ENCODE data around the gene NABP1. TPM values are rescaled to one million over a fixed set of nuclear protein-coding genes. Genes with fewer than 3 reads are reported as not detected.

Gene NABP1
- total RNA-seq, 1 donor from 2014 or later, result 20.5 TPM

DNA sequence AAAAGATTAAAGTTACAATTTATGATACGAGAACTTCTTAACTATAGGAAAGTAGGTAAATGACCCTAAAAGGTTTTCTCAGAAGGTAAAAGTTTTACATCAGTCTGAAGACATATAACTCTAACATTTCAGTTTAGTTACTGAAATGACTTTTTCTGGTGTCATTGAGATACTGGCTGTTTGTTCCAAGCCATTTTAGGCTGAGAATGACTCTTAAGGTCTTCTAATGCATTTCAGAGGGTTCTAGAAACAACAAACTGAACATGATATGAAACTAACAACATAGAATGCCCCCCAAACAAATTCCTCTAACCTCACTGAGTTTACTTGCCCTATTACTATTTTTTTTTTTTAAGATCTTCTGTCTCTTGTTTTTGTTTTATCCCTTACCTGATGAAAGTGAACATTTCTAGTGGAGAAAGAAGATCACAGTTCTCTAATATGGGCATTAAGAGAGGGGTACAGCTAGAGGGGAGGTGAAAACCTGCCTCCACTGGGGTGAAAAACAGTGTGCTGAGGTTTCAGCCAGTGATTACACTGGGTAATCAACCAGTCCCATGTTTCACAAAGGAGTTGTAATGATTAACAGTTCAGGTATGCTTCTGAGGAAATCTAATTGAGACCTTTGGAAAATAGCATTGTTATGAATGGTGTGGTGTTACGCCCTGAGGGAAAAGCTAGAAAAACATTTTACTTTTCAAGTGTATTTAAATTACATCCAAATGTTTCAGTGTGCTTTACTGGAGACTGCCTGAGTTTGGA lies 11.2 kb downstream of the NABP1 start:
- no peaks in the 10 kb centered on the region for H3K27me3 Mint-ChIP-seq (ENCODE audit: unreplicated experiment)
- peaks cover 5% of the 10 kb centered on the region for H3K36me3 Mint-ChIP-seq (ENCODE audit: low read depth, unreplicated experiment)
- H3K4me1 Mint-ChIP-seq (ENCODE audit: unreplicated experiment), result no peaks in the 10 kb centered on the region
- no peak for DNase-seq (ENCODE audit: low spot score)
- no peak overlapping the region for H3K4me3 Mint-ChIP-seq (ENCODE audit: unreplicated experiment)
- H3K9me3 Mint-ChIP-seq (ENCODE audit: unreplicated experiment), result no peaks in the 10 kb centered on the region
- TF ChIP-seq, protein P1, sequence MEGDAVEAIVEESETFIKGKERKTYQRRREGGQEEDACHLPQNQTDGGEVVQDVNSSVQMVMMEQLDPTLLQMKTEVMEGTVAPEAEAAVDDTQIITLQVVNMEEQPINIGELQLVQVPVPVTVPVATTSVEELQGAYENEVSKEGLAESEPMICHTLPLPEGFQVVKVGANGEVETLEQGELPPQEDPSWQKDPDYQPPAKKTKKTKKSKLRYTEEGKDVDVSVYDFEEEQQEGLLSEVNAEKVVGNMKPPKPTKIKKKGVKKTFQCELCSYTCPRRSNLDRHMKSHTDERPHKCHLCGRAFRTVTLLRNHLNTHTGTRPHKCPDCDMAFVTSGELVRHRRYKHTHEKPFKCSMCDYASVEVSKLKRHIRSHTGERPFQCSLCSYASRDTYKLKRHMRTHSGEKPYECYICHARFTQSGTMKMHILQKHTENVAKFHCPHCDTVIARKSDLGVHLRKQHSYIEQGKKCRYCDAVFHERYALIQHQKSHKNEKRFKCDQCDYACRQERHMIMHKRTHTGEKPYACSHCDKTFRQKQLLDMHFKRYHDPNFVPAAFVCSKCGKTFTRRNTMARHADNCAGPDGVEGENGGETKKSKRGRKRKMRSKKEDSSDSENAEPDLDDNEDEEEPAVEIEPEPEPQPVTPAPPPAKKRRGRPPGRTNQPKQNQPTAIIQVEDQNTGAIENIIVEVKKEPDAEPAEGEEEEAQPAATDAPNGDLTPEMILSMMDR (IDR thresholded peaks at IDR 0.05; ENCODE audit: unreplicated experiment), result no peak
- H3K27ac Mint-ChIP-seq (ENCODE audit: unreplicated experiment), result no peak overlapping the region

DNA sequence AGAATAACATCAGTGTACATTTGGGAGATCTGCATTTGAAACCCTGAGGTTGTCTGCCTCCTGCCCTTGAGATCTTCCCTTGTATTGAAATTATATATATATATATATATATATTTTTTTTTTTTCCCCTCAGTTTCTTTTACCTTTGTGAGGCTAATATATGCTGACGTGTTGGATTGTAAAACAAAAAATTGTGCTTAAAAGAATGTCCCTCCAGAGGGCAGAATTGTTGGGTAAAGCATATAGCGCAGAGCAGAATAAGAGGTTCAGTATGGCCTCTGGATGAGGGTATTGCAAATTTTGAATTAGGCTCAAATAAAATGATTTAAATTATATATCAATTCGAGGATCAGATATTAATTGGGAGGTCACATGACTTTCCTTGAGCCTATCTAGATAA lies 12.4 kb downstream of the NABP1 start:
- no peak for DNase-seq (ENCODE audit: low spot score)
- no peaks in the 10 kb centered on the region for H3K9me3 Mint-ChIP-seq (ENCODE audit: unreplicated experiment)
- H3K4me3 Mint-ChIP-seq (ENCODE audit: unreplicated experiment), result no peak overlapping the region
- H3K27me3 Mint-ChIP-seq (ENCODE audit: unreplicated experiment), result no peaks in the 10 kb centered on the region
- no peaks in the 10 kb centered on the region for H3K4me1 Mint-ChIP-seq (ENCODE audit: unreplicated experiment)
- H3K27ac Mint-ChIP-seq (ENCODE audit: unreplicated experiment), result no peak overlapping the region
- TF ChIP-seq, protein P1 (IDR thresholded peaks at IDR 0.05; ENCODE audit: unreplicated experiment), result no peak
- peaks cover 5% of the 10 kb centered on the region for H3K36me3 Mint-ChIP-seq (ENCODE audit: low read depth, unreplicated experiment)

DNA sequence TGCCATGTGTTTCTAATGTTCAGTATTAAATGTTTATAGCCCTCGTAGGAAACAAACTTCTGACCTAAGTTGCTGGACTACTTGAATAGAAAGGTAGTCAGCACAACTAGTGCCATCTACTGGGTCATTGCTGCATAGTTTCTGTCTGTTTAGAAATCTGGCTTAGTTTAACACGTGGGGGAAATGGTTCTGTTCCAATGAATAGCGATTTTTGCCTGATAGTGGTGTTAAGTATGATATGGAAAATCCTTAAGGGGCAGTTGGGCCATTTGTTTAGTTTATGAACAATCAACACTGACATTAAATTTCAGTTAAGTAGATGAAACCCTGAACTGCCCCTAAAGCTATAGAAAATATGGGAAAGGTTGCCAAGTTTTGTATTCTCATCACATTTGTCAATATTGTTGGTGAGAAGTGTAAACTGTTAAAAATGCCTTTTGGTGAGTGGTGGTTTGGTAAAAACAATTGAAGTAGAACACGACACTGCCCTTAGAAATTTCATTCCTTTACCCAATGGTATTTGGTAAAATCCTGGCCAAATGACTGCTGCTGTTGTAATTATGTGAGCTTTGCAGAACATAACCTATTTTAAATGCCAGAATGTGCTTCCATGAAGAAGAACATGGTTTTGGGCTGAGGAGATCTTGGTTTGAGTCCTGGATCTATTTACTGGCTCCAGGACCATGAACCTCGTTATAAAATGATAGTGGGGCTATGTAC lies 13.2 kb downstream of the NABP1 start:
- H3K9me3 Mint-ChIP-seq (ENCODE audit: unreplicated experiment), result no peaks in the 10 kb centered on the region
- H3K4me3 Mint-ChIP-seq (ENCODE audit: unreplicated experiment), result no peak overlapping the region
- H3K36me3 Mint-ChIP-seq (ENCODE audit: low read depth, unreplicated experiment), result peaks cover 4% of the 10 kb centered on the region
- TF ChIP-seq, protein P1 (IDR thresholded peaks at IDR 0.05; ENCODE audit: unreplicated experiment), result peak; percentile 24
- no peak overlapping the region for H3K27ac Mint-ChIP-seq (ENCODE audit: unreplicated experiment)
- DNase-seq (ENCODE audit: low spot score), result peak; percentile 55
- no peaks in the 10 kb centered on the region for H3K4me1 Mint-ChIP-seq (ENCODE audit: unreplicated experiment)
- H3K27me3 Mint-ChIP-seq (ENCODE audit: unreplicated experiment), result no peaks in the 10 kb centered on the region

DNA sequence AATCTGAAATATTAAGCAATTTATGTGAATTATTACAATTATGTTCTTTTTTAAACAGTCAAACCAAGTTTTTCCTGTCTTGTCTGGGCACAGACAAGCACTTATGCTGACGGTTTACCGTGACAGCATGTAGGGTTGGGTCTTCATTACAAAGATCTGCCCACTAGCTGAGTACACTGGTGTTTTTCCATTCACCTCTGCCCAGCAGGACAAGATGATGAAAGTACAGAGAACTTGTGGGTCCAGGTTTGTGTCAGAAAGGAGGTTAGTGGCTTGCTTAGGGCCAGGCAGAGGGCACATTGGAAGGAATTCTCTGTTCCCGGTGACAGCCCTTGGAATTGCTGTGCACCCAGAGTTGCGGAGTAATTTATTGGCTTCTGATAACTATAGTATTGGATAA lies 14.0 kb downstream of the NABP1 start:
- Mint-ChIP-seq H3K27me3 (ENCODE audit: unreplicated experiment) (no peaks in the 10 kb centered on the region), H3K27ac (ENCODE audit: unreplicated experiment) (no peak overlapping the region), H3K4me3 (ENCODE audit: unreplicated experiment) (no peak overlapping the region), H3K4me1 (ENCODE audit: unreplicated experiment) (no peaks in the 10 kb centered on the region), H3K36me3 (ENCODE audit: low read depth, unreplicated experiment) (no peaks in the 10 kb centered on the region), H3K9me3 (ENCODE audit: unreplicated experiment) (no peaks in the 10 kb centered on the region)
- DNase-seq (ENCODE audit: low spot score), result no peak
- TF ChIP-seq, protein P1 (IDR thresholded peaks at IDR 0.05; ENCODE audit: unreplicated experiment), result no peak
